Activated T-cell treated with anti-CD3 and anti-CD28 coated beads for 24 hours (primary cell): ENCODE measurements around the gene PGS1.

Experiments
- DNase-seq: peaks from one replicate; pipeline ENCODE4 v3.0.0-alpha.2; 2020; ENCODE audit warnings: low read depth

PGS1 gene

DNA sequence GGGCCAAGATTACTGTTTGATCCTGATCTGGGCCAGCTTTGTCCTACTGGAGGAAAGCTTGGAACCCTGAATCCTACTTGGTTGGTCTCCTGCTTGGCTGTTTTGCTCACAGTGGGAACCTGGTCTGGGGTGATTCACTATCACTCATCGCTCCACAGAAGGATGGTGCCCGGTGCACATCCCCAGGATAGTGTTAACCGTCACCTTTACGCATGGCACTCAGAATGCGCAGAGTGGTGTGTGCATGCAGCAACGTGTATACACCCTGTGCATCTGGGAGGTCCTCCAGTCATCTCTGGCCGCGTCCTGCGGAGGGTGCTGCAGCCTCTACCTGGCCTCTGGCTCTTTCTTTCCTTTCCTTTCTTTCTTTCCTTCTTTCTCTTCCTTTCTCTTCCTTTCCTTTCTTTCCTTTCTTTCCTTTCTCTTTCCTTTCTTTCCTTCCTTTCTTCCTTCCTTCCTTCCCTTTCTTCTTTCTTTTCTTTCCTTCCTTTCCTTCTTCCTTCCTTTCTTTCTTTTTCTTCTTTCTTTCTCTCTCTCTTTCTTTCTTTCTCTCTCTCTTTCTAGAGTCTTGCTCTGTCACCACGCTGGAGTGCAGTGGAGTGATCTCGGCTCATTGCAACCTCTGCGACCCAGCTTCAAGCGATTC, 31.7 kb upstream of the PGS1 start:
- no peak for DNase-seq

DNA sequence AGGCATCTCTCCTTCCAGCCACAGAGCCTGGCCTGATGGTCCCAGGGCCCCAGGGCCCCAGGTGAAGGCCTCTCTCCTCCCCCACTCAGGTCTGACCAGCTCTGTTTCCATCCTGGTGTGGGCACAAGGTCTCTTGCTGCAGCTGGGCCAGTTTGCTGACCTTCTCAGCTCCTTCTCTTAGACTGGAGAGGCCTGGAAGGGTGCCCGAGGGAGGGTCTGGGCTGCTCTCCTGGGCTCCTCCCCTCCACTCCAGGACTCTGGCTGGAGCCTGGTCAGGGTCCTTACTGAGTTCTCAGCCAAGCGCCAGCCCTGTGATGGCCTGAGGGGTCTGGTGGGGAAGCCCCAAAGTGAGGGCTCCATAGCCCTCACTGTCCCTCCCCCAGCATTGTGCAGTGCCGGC, 31.0 kb upstream of the PGS1 start:
- DNase-seq, result no peak

DNA sequence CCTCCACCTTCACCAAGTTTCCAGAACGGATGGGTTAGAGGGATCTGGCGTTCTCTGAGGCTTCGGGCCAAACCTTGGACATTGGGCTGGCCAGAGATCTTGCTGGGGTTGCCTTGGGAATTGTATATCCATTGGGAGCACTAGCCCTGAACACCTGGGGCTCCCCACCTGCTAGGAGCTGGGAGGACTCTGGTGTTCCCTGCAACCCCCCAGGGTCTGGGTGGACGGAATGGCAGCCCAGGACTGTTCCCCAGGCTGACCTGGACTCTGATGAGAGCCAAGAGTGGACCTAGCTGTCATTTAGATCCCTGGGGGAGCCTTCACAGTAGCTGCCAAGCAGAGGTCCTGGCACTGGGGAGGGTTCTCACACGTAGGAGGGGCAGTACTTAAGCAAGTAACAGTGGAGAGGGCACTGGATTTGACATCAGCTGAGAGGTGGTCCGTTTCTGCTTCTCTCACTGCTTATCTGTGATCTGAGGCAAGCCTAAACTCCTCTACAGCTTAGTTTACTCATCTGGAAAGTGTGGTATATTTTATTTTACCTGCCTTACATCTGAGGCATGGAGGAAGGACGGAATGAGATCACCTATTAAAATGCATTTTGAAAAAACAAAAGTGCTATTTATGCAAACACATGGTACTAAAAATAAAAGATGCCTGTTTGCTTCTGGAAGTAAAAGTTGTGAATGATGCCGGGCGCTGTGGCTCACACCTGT, 30.2 kb upstream of the PGS1 start:
- no peak for DNase-seq

DNA sequence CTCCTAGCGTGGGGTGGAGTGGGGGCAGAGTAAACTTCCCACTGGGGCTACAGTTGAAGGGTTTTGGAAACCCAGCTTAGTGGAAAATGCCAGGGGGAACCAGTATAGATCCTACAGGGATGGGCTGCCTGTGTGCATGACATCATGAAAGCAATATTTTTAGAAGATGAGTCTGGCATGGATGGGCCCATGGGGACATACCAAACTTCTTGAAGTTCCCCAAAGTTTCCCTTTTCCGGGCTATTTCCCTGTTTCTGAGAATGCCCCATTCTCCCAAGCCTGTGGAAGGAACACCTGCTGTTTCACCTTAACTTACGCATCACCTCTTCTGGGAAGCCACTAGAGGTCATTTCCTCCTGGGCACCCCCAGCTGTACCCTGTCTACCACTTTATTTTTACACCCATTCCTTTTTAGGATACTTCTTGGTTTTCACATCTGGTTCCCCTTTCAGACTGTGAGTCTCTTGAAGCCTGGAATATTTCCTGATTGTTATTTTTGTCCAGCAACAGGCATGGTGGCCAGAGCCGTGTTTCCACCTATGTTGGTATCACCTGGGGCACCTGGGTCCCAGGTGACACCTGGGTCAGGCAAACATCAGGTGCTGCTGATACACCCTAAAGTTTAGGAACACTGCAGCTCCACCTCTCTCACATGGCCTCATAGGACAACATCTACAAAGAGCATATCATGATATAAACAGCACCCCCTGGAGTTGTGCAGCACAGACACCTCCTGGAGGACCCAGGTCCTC, 28.4 kb upstream of the PGS1 start:
- no peak for DNase-seq

DNA sequence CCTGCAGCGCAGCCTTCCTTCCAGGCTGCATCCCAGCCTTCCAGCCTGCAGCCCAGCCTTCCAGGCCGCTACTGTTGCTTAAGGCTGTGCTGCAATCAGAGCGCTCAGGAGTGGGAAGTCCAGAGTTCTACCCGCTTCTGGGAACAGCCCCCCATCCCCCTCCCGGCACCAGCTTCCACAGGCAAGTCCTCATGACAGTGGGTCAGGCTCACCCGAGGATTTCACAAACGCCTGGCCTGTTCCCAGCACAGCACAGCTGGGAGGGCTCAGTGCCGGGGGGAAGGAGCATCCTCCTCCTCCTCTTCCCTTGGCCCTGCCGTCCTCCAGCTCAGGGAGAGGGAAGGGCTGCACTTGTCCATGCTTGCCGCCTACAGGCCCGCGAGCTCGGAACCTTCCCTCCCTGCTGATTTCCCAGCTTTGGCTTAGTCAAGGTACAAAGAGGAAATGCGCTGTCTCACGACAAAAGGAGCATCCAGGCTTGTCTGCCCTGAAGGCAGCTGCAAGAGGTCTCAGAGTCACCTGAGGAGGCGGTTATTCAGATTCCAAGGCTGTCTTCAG, 26.9 kb upstream of the PGS1 start:
- DNase-seq, result no peak

DNA sequence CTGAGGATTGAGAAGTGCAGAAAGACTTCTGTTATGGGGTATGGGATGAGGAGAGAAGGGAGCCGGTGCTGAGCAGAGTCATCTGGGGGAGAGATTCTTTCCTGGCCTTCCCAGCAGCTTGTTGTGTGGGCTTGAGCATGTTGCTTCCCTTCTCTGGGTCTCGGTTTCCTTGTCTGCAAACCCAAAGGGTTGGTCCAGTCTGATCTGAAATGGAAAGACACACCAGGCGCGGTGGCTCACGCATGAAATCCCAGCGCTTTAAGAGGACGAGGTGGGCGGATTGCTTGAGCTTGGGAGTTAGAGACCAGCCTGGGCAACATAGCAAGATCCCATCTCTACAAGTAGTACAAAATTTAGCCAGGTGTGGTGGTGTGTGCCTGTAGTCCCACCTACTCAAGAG, 24.6 kb upstream of the PGS1 start:
- DNase-seq, result no peak

DNA sequence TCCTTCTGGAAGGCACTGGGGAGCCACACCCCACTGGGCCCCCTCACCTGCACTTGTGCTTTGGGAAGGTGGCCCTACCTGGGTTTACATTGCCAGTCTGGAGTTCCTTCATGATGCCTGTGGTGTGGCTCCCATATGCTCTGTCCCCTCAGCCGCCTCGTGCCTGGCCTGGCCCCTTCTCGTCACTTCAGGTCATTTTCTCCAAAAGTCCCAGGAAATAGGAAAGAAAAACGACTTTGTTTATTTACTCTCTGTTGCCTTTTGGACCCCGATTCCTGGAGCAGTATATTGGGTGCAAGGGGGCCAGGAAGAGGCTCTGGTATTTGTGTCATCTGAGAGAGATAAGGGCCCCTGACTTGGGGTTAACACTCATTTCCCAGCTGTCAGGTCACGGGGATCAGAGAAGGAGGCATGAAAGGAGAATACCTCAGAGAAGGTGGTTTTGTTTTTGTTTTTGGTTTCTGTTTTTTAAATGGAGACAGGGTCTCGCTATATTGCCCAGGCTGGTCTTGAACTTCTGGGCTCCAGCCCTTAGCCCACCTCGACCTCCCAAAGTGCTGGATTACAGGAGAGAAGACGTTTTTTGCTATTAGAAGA, 23.3 kb upstream of the PGS1 start:
- no peak for DNase-seq

DNA sequence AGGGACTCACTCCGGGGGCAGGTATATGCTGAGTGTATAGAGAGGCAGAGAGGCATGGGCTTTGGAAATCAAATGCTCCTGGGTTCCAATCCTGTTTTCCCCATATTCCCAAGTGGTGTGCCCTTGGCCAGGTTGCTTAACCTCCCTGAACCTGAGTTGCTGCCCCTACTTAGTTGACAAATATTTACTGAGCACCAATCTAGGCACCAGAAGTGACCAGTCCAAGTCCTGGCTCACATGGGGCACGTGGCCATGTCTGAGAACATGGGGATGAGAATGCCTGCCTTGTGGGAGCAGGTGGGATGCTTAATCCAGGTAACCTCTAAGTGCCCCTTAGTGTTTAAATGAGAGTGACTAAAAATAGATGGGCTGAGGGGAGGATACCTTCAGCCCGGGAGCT, 22.7 kb upstream of the PGS1 start:
- DNase-seq, result no peak

DNA sequence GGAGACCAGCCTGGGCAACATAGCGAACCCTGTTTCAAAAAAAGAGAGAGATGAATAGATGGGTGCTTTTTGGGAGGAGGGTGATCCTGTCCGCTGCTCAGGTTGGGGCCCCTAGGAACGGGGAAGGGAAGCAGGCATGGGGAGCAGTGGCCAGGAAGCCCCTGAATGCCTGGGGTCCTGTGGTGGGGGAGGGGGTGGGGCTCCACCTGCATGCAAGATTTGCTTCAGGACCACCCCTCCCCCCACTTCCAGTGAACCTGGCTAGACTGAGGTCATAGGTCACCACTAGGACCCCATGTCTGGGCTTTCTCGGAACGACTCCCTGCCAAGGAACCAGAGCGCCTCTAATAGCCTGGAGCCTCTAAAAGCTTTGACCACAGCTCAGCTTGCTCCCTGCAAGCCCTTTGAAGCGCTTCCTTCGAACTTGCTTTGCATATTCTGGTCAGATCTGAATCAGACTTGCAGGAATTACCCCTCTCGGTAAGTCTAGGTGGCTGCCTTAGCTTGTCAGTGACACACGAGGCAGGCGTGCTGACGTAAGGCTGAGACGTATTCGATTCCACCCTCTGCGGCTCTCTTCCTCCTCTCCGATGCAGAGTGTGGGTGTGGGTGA, 22.2 kb upstream of the PGS1 start:
- peak; percentile 85 for DNase-seq

DNA sequence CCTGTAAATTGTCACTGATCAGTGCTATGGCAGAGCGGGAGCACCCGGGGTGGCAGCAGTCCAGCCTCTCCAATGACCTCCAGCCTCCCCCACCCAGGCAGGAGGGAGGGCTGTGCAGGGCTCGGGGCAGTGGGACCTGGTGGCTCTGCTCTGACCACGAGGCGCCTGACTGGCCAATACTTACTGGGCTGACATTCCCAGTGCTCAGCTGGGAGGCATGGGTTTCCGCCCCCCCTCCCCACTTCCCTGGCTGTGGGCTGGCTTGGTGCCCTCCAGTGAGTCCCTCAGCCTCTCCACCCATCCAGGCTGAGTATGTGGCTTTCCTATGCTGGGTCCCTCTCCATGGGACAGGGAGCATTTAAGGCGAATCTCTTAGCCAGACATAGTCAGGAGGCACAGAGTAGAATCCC, 21.3 kb upstream of the PGS1 start:
- no peak for DNase-seq

DNA sequence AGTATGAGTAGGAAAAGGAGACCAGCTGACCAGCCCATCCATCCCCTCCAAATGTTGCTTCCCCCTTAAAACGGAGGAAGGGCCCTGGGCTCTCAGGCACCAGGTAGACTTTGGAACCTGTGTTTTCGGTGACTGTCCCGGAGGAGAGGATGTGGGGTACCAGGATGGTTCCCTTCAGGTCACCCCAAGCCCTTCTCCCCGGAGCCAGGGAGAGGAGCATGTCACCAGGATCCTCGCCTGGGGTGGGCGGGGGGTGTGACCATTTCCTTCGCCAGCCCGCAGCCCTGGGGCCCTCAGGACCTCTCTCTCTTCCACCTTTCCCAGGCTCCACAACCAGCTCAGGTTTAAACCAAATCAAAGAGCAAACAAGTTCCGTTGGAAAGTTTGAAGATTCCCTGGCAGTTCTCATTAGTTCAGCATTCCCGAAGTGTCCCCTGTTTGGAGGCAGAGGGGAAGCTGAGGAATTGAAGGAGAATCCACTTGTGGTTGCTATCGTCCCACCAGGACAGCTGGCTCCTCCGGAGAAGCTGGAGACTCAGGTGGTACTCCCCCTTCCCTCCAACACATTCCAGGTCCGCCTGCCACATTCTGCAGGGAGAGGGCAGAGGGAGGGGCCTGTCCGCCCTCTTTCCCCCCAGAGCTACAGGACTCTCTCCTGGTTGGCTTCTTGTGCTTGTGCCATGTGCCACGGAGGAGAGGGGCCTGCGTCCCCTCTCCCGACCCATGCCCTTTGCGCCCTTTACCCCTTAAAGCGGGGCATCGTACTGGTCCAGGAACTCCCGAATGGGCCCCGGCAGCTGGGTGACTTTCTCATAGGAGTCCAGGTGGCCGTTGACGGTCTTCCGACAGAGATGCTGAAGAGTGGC, 20.5 kb upstream of the PGS1 start:
- no peak for DNase-seq

DNA sequence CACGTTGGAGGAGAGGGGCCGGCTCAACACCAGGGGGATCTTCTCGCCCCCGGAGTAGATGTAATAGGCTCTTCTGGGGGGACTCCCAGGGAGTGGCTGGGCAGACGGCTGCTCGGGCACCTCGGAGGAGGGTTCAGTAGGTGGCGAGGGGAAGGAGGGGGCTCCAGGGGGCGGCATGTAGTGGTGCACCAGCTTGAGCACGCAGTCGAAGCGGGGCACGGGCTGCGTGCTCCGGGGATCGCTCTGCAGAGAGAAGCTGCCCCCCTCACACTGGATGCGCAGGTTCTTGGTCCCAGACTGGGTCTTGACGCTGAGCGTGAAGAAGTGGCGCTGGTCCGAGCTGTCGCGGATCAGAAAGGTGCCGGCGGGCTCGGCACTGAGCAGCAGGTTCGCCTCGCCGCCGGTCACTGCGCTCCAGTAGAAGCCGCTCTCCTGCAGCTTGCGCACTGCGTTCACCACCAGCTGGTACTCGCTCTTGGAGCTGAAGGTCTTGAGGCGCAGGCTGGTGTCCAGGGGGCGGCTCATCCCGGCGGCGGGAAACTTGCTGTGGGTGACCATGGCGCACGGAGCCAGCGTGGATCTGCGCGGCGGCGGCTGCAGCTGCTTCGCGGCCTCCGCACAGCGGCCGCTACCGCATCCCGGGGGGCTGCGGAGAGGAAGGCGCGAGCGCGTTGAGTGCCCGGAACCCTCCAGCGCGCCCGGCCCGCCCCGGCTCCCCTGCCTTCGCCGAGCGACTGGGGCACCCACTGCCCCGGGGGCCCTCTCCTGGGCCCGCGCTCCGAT, 19.7 kb upstream of the PGS1 start:
- DNase-seq, result no peak

DNA sequence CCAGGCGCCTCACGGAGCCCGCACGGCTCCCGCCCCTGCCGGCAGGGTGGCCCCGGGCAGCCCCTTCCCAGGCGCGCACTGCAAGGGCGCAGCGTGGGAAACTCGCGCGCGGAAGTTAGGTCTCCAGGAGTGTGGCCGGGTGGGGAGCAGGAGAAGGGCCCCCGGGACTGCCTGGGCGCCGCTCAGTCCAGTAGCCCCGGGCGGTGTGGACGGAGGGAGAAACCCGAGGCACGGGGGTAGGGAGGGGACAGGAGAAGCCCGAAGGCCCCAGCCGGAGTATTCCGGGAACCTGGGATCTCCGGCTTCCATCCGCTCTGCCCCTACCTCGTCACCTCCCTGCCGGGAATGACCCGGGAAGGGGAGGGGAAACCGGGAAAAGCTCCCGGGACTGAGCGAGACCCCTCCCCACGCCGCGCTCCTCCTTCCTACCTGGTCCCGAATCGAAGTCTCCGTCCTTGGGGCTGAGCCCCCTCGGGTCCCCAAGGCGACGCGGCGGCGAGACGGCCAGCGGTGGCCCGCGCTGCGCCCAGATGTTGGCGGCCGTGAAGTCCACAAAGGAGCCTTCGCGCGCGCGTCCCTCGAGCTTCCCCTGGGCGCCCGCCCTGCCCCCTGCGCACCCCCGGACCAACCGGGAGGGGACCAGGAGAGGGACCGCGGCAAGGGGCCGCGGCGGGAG, 19.0 kb upstream of the PGS1 start:
- no peak for DNase-seq

DNA sequence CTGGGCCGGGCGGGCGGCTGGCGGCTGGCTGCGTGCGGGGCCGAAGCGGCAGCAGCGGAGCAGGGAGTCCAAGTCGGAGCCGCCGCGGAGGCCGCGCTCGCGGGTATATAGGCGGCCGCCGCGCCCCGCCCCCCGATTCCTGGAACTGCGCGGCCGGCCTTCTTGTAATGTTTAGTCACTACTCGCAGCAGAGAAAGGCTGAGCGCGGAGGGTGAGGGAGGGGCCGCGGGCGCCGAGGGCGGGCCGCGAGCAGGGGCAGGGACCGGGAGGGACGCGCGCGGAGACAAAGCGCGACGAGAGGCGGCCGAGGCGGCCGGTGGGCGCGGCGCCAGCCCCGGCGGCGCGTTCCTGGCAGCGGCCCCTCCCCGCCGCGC, 18.5 kb upstream of the PGS1 start, which contains the start of gene SOCS3:
Gene SOCS3 (minus strand): TSS at position 81 of the 374 bp plus-strand sequence. CDS start 982 bp downstream, outside the sequence.
- DNase-seq, result peak; percentile 95

DNA sequence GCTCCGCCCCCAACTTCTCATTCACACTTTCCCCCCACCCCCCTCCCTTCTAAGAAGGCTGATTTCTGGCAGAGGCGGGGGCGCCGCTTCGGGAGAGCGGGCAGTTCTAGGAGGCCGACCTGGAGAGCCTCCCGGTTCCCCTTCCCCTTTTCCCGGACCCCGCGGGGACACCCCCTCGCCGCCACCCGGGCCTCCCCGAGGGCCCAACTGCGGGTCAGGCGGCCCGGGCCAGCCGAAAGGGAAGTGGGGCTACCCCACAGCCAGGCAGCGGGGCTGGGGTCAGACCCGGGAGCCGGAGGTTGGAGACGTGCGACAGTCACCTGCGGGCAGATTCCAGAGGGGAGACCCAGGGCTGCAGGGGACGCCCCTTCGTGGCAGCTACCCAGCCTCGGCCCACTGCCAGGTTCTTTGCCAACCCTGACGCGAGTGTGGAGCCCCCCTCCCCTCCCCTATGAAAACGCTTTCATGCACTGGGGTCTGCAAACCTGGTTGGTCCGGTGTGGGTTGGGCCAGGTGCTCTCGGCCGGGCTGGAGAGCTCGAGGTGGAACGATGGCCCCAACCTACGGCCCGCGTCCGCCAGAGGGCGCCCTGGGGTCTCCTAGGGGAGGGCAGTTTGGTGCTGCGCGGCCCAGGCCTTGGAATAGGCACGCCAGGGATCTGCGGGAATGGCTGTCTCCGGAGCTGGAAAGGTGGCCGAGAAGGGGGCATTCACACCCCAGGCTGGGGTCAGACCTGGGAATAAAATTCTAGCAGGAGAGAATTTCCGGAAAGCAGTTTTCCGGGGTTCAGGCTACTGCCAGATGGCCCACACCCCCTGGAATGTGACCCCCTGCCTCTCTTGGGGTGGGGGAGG, 17.9 kb upstream of the PGS1 start:
- peak; percentile 85 for DNase-seq

DNA sequence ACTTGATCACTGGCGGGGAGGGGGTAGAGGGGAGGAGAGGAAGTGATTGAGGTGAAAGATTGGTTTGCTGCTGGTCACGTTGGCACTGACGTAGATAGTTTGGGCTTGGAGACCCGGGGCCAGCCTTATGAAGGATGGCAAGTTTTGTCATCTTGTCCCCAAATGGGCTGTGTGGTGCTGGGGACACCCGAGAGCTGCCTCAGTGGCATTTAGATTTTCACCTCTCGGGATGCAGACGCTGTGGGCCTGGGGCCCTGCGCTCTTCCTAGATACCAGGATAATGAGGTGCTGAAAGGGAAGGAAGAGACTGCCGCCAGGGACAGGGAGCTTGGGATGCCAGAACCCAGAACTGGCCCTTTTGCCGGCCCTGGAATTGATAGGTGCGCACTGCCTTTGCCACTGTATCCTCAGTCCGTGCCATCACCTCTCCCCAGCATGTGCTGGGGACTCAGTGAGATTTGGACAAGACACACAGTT, 17.2 kb upstream of the PGS1 start:
- DNase-seq, result no peak

DNA sequence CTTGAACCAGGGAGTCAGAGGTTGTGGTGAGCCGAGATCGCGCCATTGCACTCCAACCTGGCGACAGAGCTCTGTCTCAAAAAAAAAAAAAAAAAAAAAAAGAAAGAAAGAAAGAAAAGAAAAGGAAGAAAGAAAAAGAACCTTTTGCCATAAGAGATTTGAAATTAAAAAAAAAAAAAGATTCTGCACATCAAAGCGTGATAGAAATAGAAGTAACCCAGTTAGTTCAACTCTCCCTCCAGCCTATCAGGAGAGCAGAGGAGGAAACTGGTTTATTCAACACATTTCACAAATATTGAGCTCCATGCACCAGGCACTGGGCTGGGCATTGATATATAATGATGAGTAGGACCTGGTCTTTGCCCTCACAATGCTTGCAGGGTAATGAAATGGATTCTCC, 16.2 kb upstream of the PGS1 start:
- no peak for DNase-seq

DNA sequence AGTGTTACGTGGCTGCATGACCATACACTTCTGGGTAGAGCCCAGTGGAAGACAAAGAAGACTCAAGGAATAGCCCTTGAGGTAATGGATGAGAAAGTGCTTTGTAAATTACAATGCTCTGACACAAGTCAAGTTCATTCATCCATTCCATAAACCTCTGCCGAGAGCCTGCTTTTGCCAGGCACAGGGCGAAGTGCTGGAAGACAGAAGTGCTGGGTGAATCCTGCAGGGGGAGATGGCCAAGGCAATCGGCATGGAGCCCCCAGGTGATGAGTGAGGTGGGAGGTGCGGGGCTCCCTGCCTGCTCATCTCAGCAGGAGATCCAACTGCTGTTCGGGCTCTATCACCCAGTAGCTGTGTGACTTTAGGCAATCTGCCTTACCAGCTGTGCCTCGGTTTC, 15.8 kb upstream of the PGS1 start:
- no peak for DNase-seq
